GM18858 (cell line): ENCODE results near the gene SNIP1.
"Not testable (repeated sequence)": the region's sequence is repeated elsewhere in the genome, so short reads cannot be mapped to it uniquely, and the experiment has no call there.

Source experiments
- ATAC-seq: cut with Tn5 transposase; IDR thresholded peaks from one replicate; pipeline ENCODE4 v1.9.1; 2021; ENCODE audit not compliant: unreplicated experiment

SNIP1 gene

DNA sequence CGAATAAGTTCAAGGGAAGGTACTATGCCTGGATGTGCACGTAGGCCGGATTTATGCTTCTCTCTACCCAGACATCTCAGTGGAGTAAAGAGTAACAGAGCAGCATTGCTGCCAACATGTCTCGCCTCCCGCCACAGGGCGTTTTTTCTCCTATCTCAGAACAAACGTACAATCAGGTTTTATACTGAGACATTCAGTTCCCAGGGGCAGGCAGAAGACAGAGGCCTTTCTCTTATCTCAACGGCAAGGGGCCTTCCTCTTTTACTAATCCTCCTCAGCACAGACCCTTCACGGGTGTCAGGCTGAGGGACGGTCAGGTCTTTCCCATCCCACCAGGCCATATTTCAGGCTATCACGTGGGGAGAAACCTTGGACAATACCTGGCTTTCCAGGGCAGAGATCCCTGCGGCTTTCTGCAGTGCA lies 5.9 kb upstream of the SNIP1 start:
- ATAC-seq = not testable (repeated sequence)

- no peak for ATAC-seq
Observed at GRCh38 chr1:37559080-37559479, 5.0 kb upstream of the SNIP1 start.

DNA sequence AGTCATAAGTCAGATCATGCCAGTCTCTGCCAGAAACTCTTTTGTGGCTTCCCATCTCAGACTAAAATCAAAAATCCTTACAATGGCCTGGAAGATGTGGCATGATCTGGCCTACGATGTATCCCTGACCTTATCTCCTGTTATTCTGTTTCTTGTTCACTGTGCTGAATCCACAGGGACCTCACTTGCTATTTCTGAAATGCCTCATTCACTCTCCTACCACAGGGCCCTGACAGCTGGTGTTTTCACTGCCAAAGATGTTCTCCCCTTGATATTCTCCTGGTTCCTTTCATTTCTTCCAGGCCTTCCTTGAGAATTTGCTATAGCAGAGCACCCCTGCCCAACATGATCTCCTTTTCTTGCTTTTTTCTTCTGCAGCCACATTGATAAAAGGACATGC lies 4.3 kb upstream of the SNIP1 start:
- ATAC-seq = no peak

DNA sequence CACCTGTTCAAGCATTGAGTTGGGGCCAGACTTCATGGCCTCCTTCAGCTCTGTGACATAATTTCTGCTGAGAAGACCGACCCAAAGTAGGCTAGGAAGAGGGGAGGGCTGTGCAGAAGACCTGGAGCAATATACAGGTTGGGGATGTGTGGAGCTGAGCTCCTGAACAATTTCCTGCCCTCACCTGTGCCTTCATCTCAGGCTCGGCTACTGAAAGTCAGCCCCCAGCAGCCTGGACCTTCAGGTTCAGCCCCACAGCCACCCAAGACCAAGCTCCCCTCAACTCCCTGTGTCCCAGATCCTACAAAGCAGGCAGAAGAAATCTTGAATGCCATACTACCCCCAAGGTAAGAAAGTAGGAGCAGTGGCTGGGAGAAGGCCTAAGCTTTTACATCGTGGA lies 3.3 kb upstream of the SNIP1 start:
- ATAC-seq = no peak

GRCh38 chr1:37556712-37557196 lies 2.7 kb upstream of the SNIP1 start, which contains the start of gene DNALI1:
Gene DNALI1, plus strand, starts transcription at chr1:37556940. Its CDS starts 55 bp downstream, at chr1:37556995.
- no peak for ATAC-seq

- no peak for ATAC-seq
Observed at GRCh38 chr1:37553598-37553926, 531 bp downstream of the SNIP1 start.

DNA sequence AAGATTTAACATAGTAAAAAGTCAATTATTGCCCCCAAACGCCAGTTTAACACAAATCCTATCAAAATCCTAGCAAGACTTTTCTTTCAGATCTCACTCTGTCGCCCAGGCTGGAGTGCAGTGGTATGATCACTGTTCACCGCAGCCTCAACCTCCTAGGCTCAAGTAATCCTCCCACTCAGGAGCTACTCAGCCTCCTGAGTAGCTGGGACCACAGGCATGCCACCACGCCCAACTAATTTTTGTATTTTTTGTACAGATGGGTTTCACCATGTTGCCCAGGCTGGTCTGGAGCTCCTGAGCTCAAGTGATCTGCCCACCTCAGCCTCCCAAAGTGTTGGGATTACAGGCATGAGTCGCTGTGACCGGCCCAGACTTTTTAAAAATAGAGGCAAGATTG lies 4.8 kb downstream of the SNIP1 start:
- no peak for ATAC-seq

DNA sequence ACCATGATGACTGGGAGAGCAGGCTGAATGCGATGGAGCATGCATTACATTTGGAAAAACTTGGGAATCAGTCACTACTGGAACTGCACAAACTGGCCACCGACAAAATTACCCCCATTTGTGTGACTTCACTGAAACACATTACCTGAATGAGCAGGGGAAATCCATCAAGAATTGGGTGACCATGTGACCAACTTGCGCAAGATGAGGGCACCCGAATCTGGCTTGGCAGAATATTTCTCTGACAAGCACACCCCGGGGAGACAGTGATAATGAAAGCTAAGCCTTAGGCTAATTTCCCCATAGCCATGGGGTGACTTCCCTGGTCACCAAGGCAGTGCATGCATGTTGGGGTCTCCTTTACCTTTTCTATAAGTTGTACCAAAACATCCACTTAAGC lies 9.1 kb downstream of the SNIP1 start:
- ATAC-seq = no peak

DNA sequence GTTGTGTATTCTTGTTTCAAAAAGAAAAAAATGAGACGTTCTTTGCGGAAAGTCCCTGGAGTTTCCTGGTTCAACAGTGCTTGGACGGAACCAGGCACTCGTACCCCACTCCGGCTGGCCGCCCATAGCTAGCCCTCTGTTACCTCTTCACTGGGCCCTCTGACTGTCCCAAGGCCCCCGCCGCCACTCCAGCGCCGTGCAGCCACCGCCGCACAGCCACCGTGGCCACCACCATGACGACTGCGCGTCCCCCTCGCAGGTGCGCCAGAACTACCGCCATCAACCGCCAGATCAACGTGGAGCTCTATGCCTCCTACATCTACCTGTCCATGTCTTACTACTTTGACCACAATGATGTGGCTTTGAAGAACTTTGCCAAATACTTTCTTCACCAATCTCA lies 9.6 kb downstream of the SNIP1 start:
- no peak for ATAC-seq

DNA sequence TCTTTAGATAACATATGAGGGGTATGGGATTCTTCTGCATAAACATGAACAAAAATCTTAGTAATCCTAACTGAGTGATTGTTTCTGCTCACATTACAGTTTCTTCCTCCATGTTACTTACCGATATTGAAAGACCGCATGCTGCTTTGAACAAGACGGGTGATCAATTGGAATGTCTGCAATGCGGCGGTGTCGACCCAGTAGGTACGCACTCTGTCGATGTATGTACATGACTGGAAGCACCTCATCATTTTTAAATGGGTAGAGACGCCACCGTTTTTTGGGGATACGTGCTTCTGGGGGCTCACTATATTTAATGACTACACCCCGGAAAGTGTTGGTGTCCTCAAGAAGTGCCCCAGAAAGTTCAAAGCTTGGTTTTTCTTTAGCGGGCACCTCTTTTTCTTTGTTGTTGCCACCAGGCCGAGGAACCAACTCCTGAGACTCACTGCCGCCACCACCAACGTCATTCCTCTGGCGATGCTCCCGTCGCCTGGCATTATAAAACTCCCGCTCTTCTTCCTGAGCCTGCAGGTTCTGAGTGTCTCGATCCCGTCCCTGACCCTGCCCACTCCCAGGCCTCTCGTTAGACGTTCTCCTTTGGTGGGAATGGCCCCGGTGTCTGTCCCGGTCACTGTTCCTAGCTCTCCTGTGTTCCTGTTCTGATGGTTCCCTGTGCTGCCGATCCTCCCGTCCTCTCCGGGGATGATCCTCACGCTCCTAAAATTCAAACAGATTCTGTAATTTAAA lies 13.9 kb downstream of the SNIP1 start:
- no peak for ATAC-seq

DNA sequence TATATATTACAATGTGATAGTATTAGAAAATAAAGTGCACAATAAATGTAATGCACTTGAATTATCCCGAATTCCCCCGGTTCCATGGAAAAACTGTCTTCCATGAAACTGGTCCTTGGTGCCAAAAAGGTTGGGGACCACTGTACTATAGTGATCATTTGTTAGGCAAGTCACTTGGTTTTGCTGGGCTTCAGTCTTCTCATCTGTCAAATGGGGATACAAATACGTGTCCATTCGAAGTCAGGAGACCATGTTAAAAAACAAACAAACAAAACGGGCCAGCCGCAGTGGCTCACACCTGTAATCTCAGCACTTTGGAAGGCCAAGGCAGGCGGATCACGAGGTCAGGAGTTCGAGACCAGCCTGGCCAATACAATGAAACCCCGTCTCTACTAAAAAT lies 14.9 kb downstream of the SNIP1 start:
- not testable (repeated sequence) for ATAC-seq

DNA sequence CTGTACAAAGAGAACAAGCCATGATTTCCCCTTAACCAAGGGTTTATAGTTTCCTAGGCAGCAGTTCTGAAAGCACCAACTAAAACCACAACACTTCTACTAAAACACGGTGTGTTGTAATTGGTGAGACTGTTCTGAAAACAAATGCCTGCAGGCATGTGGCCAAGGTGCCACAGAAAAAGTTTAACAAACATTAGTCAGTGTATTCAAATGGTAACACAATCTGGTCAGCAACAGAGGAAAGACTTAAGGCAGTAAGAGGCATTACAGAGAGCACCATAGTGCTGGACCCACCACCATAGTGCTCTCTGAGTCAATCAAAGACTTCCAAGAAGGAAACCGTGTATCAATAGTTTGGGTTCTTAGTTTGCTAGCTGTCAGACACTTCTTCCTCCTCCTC lies 16.7 kb downstream of the SNIP1 start:
- no peak for ATAC-seq

- ATAC-seq = no peak
Observed at GRCh38 chr1:37533317-37534093, 20.6 kb downstream of the SNIP1 start.

DNA sequence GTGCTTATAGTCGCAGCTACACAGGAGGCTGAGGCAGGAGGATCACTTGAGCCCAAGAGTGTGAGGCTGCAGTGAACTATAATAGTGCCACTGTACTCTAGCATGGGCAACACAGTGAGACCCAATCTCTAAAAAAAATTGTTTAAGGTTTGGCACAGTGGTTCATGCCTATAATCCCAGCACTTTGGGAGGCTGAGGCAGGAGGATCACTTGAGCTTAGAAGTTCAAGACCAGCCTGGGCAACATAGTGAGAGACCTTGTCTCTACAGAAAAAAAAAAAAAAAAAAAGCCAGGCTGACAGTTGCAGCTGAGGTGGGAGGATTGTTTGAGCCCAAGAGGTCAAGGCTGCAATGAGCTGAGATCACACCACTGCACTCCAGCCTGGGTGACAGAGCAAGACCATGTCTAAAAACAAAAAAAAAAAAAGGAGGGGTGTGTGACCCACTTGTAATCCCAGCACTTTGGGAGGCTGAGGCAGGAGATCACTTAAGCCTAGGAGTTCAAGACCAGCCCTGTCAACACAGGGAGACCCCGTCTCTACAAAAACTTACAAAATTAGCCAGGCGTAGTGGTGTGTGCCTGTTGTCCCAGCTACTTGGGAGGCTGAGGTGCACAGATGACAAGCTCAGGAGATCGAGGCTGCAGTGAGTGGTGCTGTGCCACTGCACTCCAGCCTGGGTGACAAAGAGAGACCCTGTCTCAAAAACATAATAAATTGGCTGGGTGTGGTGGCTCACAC lies 21.5 kb downstream of the SNIP1 start:
- ATAC-seq = not testable (repeated sequence)

- ATAC-seq = not testable (repeated sequence)
Observed at GRCh38 chr1:37529888-37530287, 24.2 kb downstream of the SNIP1 start.

- ATAC-seq = no peak
Observed at GRCh38 chr1:37519613-37520012, 34.5 kb downstream of the SNIP1 start.

GRCh38 chr1:37518929-37519328 lies 35.2 kb downstream of the SNIP1 start:
- not testable (repeated sequence) for ATAC-seq

DNA sequence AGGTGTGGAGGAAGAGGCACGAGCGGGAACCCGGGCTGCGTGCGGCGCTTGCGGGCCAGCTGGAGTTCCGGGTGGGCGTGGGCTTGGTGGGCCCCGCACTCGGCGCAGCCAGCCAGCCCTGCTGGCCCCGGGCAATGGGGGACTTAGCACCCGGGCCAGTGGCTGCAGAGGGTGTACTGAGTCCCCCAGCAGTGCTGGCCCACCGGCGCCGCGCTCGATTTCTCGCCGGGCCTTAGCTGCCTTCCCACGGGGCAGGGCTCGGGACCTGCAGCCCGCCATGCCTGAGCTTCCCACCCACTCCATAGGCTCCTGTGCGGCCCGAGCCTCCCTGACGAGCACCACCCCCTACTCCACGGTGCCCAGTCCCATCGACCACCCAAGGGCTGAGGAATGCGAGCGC lies 35.9 kb downstream of the SNIP1 start:
- ATAC-seq = not testable (repeated sequence)

- no peak for ATAC-seq
Observed at GRCh38 chr1:37517569-37517968, 36.5 kb downstream of the SNIP1 start.

GRCh38 chr1:37515185-37516034 lies 38.7 kb downstream of the SNIP1 start:
- ATAC-seq = no peak
